CD4-positive, alpha-beta T cell treated with Interleukin-12 subunit alpha and Interleukin-12 subunit beta, for 1 hour (primary cell): Measurements from ENCODE around the gene RAP1GAP.

Experiments
- DNase-seq: peaks from one replicate; pipeline ENCODE4 v3.0.0-alpha.2; 2020

RAP1GAP gene

GRCh38 chr1:21661886-21662285 lies 7.3 kb downstream of the RAP1GAP start:
- DNase-seq, result no peak

- no peak for DNase-seq
Measured at GRCh38 chr1:21659924-21660326, 9.2 kb downstream of the RAP1GAP start.

GRCh38 chr1:21659099-21659923 lies 9.8 kb downstream of the RAP1GAP start:
- DNase-seq, result peak; percentile 86

- no peak for DNase-seq
Measured at GRCh38 chr1:21657456-21658190, 11.5 kb downstream of the RAP1GAP start.

GRCh38 chr1:21655748-21656147 lies 13.4 kb downstream of the RAP1GAP start:
- no peak for DNase-seq

GRCh38 chr1:21655259-21655658 lies 13.9 kb downstream of the RAP1GAP start:
- no peak for DNase-seq

GRCh38 chr1:21654209-21654608 lies 14.9 kb downstream of the RAP1GAP start:
- DNase-seq, result no peak

GRCh38 chr1:21653744-21654100 lies 15.4 kb downstream of the RAP1GAP start:
- DNase-seq, result no peak

GRCh38 chr1:21652937-21653743 lies 16.0 kb downstream of the RAP1GAP start:
- no peak for DNase-seq

- no peak for DNase-seq
Measured at GRCh38 chr1:21652101-21652936, 16.8 kb downstream of the RAP1GAP start.

- peak; percentile 60 for DNase-seq
Measured at GRCh38 chr1:21651214-21652042, 17.7 kb downstream of the RAP1GAP start.

GRCh38 chr1:21650400-21650799 lies 18.8 kb downstream of the RAP1GAP start:
- no peak for DNase-seq

GRCh38 chr1:21649315-21649714 lies 19.8 kb downstream of the RAP1GAP start:
- no peak for DNase-seq

GRCh38 chr1:21648791-21649190 lies 20.4 kb downstream of the RAP1GAP start:
- no peak for DNase-seq

GRCh38 chr1:21648352-21648730 lies 20.8 kb downstream of the RAP1GAP start:
- no peak for DNase-seq

- peak; percentile 20 for DNase-seq
Measured at GRCh38 chr1:21647431-21648351, 21.5 kb downstream of the RAP1GAP start.

GRCh38 chr1:21645550-21645949 lies 23.6 kb downstream of the RAP1GAP start:
- DNase-seq, result no peak

GRCh38 chr1:21644906-21645305 lies 24.3 kb downstream of the RAP1GAP start:
- no peak for DNase-seq

GRCh38 chr1:21644348-21644747 lies 24.8 kb downstream of the RAP1GAP start:
- DNase-seq, result no peak

- no peak for DNase-seq
Measured at GRCh38 chr1:21643624-21644023, 25.5 kb downstream of the RAP1GAP start.
